ENCODE results near the gene SPEM3.

The SPEM3 gene

GRCh38 chr17:7409716-7410115, 18.9 kb upstream of the SPEM3 start:
- TF ChIP-seq ZFX (IDR thresholded peaks at IDR 0.05): no peak
- TF ChIP-seq CTCF (conservative IDR thresholded peaks at IDR 0.05): no peak
- no peak overlapping the region for H3K27ac ChIP-seq

GRCh38 chr17:7410634-7411426, 17.8 kb upstream of the SPEM3 start:
- TF ChIP-seq CTCF (conservative IDR thresholded peaks at IDR 0.05) (no peak), ZFX (IDR thresholded peaks at IDR 0.05) (no peak)

GRCh38 chr17:7411427-7411750, 17.3 kb upstream of the SPEM3 start:
- no peak overlapping the region for H3K27ac ChIP-seq
- TF ChIP-seq CTCF (conservative IDR thresholded peaks at IDR 0.05) (no peak), ZFX (IDR thresholded peaks at IDR 0.05) (no peak)

More at GRCh38 chr17:7410634-7411426, 17.8 kb upstream of the SPEM3 start:
- H3K27ac ChIP-seq: no peak overlapping the region

- TF ChIP-seq CTCF (conservative IDR thresholded peaks at IDR 0.05) (no peak), ZFX (IDR thresholded peaks at IDR 0.05) (no peak)
- no peak overlapping the region for H3K27ac ChIP-seq
Measured at GRCh38 chr17:7413346-7413985, 15.2 kb upstream of the SPEM3 start.

GRCh38 chr17:7414837-7415236, 13.8 kb upstream of the SPEM3 start:
- no peak overlapping the region for H3K27ac ChIP-seq
- TF ChIP-seq ZFX (IDR thresholded peaks at IDR 0.05) (no peak), CTCF (conservative IDR thresholded peaks at IDR 0.05) (no peak)

GRCh38 chr17:7415784-7416183, 12.9 kb upstream of the SPEM3 start:
- no peak for TF ChIP-seq CTCF (conservative IDR thresholded peaks at IDR 0.05)
- no peak for TF ChIP-seq ZFX (IDR thresholded peaks at IDR 0.05)
- H3K27ac ChIP-seq: no peak overlapping the region

GRCh38 chr17:7416323-7416722, 12.3 kb upstream of the SPEM3 start:
- TF ChIP-seq CTCF (conservative IDR thresholded peaks at IDR 0.05): no peak
- no peak for TF ChIP-seq ZFX (IDR thresholded peaks at IDR 0.05)
- no peak overlapping the region for H3K27ac ChIP-seq

All from C4-2B (cell line).